Spleen (tissue), 7 donors: ENCODE measurements around the gene TMBIM4.
"Not testable (repeated sequence)": the region's sequence is repeated elsewhere in the genome, so short reads cannot be mapped to it uniquely, and the experiment has no call there.

Source experiments
- CTCF ChIP-seq, 11 experiments: fragments of 200-600 bp in 7 of 11; fragments of 450-650 bp in 4 of 11; sonication (generic) in 4 of 11; IDR thresholded peaks in 8 of 11; conservative IDR thresholded peaks in 3 of 11; 1 replicate in 7 of 11; 2 replicates in 4 of 11; pipeline versions ENCODE4 v1.4.0 to v1.8.0; 2016 to 2021; ENCODE audit warnings: antibody characterized with exemption in 11 of 11, inconsistent platforms in 4 of 11, mild to moderate bottlenecking in 1 of 11
- POLR2AphosphoS5 ChIP-seq, 3 donors: sonication (generic); formaldehyde crosslinking; IDR thresholded peaks; one replicate each; pipeline ENCODE4 v1.5.1; 2017; ENCODE audit warnings: antibody characterized with exemption in 3 of 3
- donor health status: DM: no; HTN: no; CAD: no; lungs with moderate emphysema.
- donor health status: DM: no; HTN: no; CAD: no.
- donor health status: DM: no; HTN: no; CAD: no.

DNA sequence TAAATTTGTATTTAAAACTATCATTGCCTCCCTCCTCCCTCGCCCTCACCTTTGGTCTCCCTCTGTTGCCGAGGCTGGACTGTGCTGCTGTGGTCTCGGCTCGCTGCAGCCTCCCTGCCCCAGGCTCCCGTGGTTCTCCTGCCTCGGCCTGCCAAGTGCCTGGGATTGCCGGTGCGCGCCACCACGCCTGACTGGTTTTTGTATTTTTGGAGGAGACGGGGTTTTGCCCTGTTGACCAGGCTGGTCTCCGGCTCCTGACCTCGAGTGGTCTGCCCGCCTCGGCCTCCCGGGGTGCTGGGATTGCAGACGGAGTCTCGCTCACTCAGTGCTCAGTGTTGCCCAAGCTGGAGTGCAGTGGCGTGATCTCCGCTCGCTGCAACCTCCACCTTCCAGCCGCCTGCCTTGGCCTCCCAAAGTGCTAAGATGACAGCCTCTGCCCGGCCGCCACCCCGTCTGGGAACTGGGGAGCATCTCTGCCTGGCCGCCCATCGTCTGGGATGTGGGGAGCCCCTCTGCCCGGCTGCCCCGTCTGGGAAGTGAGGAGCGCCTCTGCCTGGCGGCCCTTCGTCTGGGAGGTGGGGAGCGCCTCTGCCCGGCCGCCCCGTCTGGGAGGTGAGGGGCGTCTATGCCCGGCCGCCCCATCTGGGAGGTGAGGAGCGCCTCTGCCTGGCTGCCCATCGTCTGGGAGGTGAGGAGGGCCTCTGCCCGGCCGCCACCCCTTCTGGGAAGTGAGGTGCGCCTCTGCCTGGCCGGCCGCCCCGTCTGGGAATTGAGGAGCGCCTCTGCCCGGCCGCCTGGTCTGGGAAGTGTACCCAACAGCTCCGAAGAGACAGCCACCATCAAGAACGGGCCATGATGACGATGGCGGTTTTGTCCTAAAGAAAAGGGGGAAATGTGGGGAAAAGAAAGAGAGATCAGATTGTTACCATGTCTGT is 4.9 kb upstream of the TMBIM4 start:
- TF ChIP-seq CTCF (IDR thresholded peaks at IDR 0.05 in 8 of 11, conservative IDR thresholded peaks at IDR 0.05 in 3 of 11); POLR2AphosphoS5 (IDR thresholded peaks at IDR 0.05): not testable (repeated sequence)
